IPS-NIHi11 (cell line): ENCODE measurements around the gene ASB2.
A peak's percentile ranks its signal among the peaks of the same experiment; 100 is the strongest.

Experiments
- DNase-seq: peaks from one replicate; pipeline ENCODE4 v3.0.0; 2012; ENCODE audit warnings: mixed read lengths, low spot score

ASB2 gene

DNA sequence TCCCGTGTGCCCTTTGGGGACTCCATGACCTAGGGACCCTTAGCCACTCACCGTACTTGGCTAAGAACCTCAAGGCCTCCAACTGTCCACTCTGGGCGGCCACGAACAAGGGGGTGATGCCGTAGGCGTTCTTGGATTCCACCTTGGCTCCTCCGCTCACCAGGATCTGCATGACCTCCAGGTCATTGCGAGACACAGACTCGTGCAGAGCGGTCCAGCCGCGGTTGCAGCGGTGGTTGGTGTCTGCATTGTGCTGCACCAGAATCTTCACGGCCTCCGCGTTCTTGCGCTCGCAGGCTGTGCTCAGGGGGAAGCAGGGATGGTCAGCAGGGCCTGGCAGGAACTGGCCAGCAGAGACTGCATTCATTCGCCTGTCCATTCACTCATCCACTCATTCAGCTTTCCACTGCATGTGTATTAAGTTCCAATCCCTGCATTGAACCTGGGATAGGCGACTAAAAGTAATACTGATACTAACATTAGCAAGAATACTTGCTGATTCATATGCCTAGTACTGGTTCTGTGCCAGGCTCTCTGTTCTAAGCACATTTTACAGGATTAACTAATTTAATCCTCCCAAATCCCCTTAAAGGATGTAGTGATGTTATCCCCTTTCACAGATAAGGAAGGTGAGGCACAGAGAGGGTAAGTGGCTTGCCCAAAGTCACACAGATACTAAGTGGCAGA, 25.3 kb downstream of the ASB2 start:
- DNase-seq, result no peak

DNA sequence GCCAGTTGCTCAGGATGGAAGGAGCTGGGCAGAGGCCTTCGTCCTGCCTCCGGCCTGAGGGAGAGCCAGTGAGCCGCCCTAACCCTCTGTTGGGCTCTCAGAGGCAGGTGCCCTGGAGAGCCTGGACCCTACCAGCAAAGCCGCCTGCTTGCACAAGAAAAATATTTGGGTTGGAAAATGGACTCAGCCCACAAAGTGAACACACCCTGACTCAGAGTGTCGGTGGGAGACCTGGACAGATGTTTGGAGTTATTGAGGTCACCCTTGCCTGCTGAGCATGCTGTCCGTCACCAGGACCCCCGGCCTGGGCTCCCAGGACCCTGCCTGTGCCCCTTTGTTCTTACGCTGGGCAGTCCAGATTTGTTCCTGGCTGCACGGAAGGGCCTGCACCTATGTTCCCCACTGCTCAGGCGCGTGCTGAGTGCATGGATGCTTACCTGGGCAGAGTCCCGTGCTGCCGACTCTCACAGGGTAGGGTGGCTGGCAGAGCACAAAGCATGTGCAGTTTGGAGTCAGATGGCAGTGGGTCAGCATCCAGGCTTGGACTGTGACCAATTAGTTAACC, 26.8 kb downstream of the ASB2 start:
- DNase-seq, result no peak

GRCh38 chr14:93947282-93947681, 29.1 kb downstream of the ASB2 start:
- DNase-seq, result no peak

DNA sequence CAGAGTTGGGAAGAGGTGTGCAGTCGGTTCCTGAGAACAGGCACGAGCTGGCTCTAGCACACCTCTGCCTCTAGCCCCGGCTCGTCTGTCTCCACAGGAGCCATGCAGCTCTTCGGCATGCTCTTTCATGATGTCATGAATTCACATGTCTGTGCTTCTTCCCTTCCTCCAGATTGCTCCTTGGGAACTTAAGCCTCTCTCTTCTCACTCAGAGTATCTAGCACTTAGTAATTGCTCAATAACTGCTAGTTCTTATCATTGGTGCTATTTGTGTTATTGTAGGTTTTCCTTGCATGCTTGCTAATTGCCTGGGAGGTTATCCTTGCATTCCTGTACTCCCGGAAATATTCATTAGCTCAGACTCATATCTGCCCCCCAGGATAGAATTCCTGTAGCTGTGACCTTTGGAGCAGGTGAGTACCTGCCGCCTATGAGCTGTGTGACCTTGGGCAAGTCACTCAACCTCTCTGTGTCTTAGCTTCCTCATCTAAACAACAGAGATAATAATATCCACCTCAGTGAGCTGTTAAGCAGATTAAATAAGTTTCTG, 29.8 kb downstream of the ASB2 start:
- no peak for DNase-seq

DNA sequence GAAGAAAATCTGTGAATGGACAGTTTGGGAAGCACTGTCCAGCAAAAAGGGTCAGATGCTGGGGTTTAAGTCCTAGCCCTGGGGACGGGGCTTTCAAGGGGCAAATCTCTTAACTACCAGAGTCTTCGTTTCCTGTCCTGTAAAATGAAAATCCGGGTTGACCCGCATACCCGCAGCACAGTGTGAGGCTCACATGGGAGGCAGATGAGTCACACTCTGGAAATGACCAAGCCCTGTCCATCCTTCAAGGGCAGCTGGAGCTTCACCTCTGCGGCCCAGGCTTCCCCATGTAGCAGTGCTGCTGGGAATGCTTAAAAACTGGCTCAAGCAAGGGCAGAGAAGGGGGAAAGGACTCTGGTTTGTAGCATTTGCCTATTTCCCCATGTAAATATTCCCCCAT, 30.3 kb downstream of the ASB2 start:
- no peak for DNase-seq

GRCh38 chr14:93945070-93945399, 31.3 kb downstream of the ASB2 start:
- no peak for DNase-seq

- no peak for DNase-seq
These were observed 31.9 kb downstream of the ASB2 start for GRCh38 chr14:93944348-93945069.

GRCh38 chr14:93943930-93944329, 32.4 kb downstream of the ASB2 start:
- no peak for DNase-seq

GRCh38 chr14:93943052-93943451, 33.3 kb downstream of the ASB2 start:
- no peak for DNase-seq

GRCh38 chr14:93941293-93941910, 35.0 kb downstream of the ASB2 start:
- DNase-seq, result peak; percentile 53

GRCh38 chr14:93940437-93940836, 35.9 kb downstream of the ASB2 start:
- no peak for DNase-seq

DNA sequence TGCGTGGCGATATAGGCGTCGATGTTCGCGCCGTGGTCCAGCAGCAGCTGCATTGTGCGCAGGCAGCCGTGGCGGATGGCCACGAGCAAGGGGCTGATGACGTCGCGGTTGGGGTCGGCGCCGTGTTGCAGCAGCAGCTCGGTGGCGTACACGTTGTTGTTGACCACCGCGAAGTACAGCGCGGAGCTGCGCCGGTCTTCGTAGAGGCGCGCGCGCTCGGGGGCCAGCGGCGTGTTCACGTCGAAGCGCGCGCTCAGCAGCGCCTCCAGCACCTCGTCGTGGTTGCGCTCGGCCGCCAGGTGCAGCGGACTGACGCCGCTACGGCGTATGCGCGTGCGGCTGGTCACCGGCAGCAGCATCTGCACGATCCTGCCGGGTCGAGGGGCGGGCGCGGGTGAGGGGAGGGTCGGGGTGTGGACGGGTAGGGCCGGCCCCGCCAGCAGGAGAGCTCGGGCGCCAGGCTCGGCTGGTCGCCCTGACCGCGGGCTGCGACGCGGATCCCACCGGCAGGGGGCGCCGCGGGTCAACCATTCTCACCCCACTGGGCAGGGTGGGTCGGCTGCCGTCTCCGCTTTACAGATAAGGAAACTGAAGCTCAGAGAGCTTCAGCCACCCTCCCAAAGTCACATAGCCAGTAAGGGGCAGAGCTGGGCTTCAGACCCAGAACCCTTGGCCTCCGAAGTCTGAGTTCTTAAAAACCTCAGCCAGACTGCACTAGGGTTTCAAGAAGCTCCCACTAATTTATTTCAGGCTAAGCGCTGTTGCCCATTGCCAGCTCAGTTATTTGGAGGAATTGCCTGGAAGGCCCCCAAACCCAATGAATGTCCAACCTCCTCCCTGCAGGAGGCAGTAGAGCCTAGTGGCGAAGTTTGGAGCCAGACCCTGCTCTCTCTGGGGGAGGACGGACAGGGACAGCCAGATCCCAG, 36.8 kb downstream of the ASB2 start:
- peak; percentile 97 for DNase-seq

GRCh38 chr14:93938751-93939303, 37.5 kb downstream of the ASB2 start:
- DNase-seq, result no peak

DNA sequence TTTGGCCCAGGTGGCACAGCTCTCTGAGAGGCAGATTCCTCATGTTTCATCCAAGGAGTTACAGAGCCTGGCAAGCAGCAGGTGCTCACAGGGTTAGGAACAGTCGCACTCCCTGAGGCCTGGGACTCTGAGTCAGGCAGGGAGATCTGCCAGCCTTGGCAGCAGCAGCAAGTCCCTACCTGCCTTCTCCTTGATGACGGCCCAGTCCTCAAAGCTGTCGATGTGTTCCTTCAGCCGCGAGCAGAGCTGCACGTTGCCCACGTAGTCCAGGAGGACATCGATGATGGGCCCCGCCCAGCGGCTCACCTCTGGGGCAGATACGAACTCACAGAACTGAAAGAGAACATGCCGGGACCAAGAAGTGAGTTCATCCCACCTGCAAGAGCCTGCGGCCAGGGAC, 38.9 kb downstream of the ASB2 start:
- DNase-seq, result no peak

GRCh38 chr14:93936926-93937325, 39.4 kb downstream of the ASB2 start:
- DNase-seq, result no peak

- DNase-seq, result peak; percentile 47
These were observed 40.1 kb downstream of the ASB2 start for GRCh38 chr14:93936245-93936644.

DNA sequence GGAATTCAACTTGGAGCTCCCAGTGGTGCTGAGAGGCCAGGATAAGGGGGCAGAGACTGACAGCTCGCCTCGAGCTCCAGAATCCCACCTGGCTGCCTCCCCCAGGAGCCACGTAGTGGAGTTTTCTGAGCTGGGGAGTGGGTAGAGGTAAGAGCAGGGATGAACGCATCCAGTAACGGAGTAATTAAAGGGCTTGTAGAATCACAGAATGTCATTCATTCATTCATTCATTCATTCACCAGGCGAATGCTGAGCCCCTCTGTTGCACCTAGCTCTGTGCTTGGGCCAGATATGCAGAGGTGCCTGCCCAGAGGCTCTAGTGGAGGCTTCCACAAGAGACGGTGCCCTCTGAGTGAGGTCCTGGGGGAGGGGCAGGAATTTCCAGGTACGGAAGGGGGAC, 41.2 kb downstream of the ASB2 start:
- no peak for DNase-seq

DNA sequence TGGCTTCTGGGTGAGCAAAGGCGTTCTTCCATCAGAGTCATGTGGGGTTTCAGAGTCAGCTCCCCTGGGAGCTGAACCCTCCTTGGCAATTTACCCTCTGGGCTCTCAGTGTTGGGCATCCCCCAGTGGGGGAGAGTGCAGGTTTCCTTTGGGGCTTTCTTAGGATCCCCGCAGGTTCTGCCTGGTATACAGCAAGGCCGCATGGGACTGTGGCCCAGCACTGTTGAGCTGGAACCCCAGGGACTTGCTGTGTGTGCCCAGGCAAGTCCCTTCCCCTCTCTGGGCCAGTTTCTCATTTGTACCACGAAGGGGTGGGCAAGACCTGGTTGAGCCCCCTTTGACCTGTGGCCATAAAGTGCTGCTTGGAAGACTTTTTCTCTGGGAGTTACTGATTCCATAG, 43.7 kb downstream of the ASB2 start:
- DNase-seq, result no peak

DNA sequence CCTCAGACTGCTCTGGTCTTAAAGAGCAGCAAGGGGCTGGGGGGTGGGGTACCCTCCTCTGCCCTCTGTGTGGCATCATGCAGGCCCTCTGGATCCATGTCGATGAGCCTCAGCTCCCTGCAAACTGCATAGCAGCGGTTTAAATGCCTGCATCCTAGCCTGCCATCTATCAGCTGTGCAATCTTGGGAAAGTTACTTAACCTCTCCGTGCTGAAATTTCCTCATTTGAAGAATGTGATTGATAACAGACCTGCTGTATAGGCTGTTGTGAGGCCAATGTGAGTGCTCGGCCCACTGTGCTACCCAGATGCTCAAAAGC, 45.4 kb downstream of the ASB2 start:
- DNase-seq, result no peak

- DNase-seq, result no peak
These were observed 45.9 kb downstream of the ASB2 start for GRCh38 chr14:93930296-93930988.

DNA sequence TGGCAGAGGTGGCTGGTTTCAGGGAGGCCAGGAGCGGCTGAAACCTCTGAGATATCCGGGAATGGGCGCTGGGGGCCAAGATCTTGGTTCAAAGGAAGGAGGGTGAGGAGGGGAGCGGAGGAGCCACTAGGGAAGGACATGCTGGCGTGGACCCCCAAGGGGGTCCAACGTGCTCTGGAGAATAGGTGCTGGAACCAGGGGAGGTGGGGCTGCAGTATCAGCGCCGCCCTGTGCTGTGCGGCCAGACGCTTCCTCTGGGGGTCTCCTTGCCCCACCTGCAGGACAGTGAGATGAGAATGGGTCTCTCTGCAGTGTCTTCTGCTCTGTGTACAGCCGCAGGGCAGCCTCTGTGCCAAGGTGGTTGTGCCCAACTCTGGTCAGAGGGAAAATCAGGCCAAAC, 46.7 kb downstream of the ASB2 start:
- DNase-seq, result no peak
